Measurements from ENCODE around the gene NCOR1. TPM values are rescaled to one million over a fixed set of nuclear protein-coding genes. Genes with fewer than 3 reads are reported as not detected.

Gene NCOR1
- total and polyA plus RNA-seq, 10 of the 15 experiments (the other 5 are each of a cell fraction or from before 2014, with no cell fraction given), result 34.5 to 135 (median 82.9) TPM

GRCh38 chr17:15999141-15999973 lies 216.0 kb downstream of the NCOR1 start, which contains the start of the genes TTC19 and ZSWIM7 (continued):
- TF ChIP-seq PKNOX1 (IDR thresholded peaks at IDR 0.05) (peak; percentile 59), EED (IDR thresholded peaks at IDR 0.05; ENCODE audit: low read depth) (no peak), TARDBP (IDR thresholded peaks at IDR 0.05; ENCODE audit: borderline replicate concordance) (no peak; the same call in 1 of the 2 replicates), TAF1 (IDR thresholded peaks at IDR 0.05; ENCODE audit: borderline replicate concordance, low read depth, low read length) (peak; percentile 97), CBX5 (IDR thresholded peaks at IDR 0.05; ENCODE audit: low read depth) (no peak), MAX (IDR thresholded peaks at IDR 0.05; ENCODE audit: low read depth, low read length) (peak; percentile 79; the same call in 1 of the 2 replicates), RB1 (IDR thresholded peaks at IDR 0.05; ENCODE audit: borderline replicate concordance) (peak; percentile 54; the same call in 1 of the 2 replicates), E4F1 (IDR thresholded peaks at IDR 0.05; ENCODE audit: borderline replicate concordance, partially characterized antibody) (no peak), RAD21 (IDR thresholded peaks at IDR 0.05; ENCODE audit: insufficient read depth, low read depth, low read length) (no peak), YBX1 (IDR thresholded peaks at IDR 0.05) (no peak), ATF2 (IDR thresholded peaks at IDR 0.05; ENCODE audit: low read length) (no peak), HDAC2 (IDR thresholded peaks at IDR 0.05) (no peak), FOXK2 (IDR thresholded peaks at IDR 0.05) (no peak), HCFC1 (IDR thresholded peaks at IDR 0.05; ENCODE audit: low read length) (no peak; the same call in 1 of the 2 replicates), ZNF592 (IDR thresholded peaks at IDR 0.05) (no peak), ZSCAN29 (IDR thresholded peaks at IDR 0.05) (0 out of 2 replicates have a peak, but pooled peaks have one; percentile 37), RAD51 (IDR thresholded peaks at IDR 0.05) (no peak), MXI1 (IDR thresholded peaks at IDR 0.05; ENCODE audit: low read depth, low read length) (peak; percentile 71), MLLT1 (IDR thresholded peaks at IDR 0.05) (no peak), SMARCA5 (IDR thresholded peaks at IDR 0.05) (peak; percentile 87; the same call in 1 of the 2 replicates)

Measured in GM12878 (cell line).